ENCODE results near the gene SDHA. TPM values are rescaled to one million over a fixed set of nuclear protein-coding genes. Genes with fewer than 3 reads are reported as not detected.

Gene SDHA
- polyA plus RNA-seq, 2 of the 4 experiments (the other 2 are of a cell fraction), result 115 to 134 TPM

GRCh38 chr5:203246-203930 is 14.7 kb upstream of the SDHA start:
- H3K4me3 ChIP-seq, result no peak overlapping the region
- ATAC-seq, result no peak
- CTCF ChIA-PET, result interaction anchor here (0.6 to 2.3 kb wide), 3 partner anchors 11 to 17 kb away, joined by 3 to 15 read pairs (median 3); no protein-coding TSS in a partner anchor
- no peaks in the 10 kb centered on the region; the same call in 2 of the 3 replicates for H3K4me1 ChIP-seq
- no peak for FAIRE-seq
- no peak overlapping the region for H3K27ac ChIP-seq
- no peak overlapping the region for H3K4me2 ChIP-seq
- 92% methylated on average over 26 of the region's 26 CpGs for WGBS (ENCODE audit: missing lambda C conversion rate)
- no peak for DNase-seq (ENCODE audit: low read depth in 1 of 2, low spot score in 1 of 2)
- POLR2A ChIA-PET, result no interaction called here
- TF ChIP-seq CBX2 (IDR thresholded peaks at IDR 0.05; ENCODE audit: borderline replicate concordance, low read depth) (no peak), CTCF (IDR thresholded peaks at IDR 0.05) (no peak), HOXB13 (CRISPR knock-in tag; IDR thresholded peaks at IDR 0.05; ENCODE audit: low read depth) (no peak), GATA3 (IDR thresholded peaks at IDR 0.05; ENCODE audit: borderline replicate concordance) (no peak), JUNB (IDR thresholded peaks at IDR 0.05) (no peak), KDM5A (IDR thresholded peaks at IDR 0.05) (no peak), HES2 (IDR thresholded peaks at IDR 0.05) (no peak), CEBPB (IDR thresholded peaks at IDR 0.05) (no peak)
- no peaks in the 10 kb centered on the region for H3K9me3 ChIP-seq

- DNase-seq (ENCODE audit: low read depth in 1 of 2, low spot score in 1 of 2) (no peak), ATAC-seq (no peak), FAIRE-seq (no peak)
- Histone ChIP-seq H3K9me3 (no peaks in the 10 kb centered on the region), H3K27ac (no peak overlapping the region), H3K4me2 (no peak overlapping the region), H3K4me3 (no peak overlapping the region), H3K4me1 (no peaks in the 10 kb centered on the region; the same call in 2 of the 3 replicates)
- 97% methylated on average over 6 of the region's 6 CpGs for WGBS (ENCODE audit: missing lambda C conversion rate)
- ChIA-PET POLR2A (no interaction called here), CTCF (interaction anchor here (1.1 to 2.3 kb wide), 2 partner anchors 12 to 16 kb away, joined by 3 to 15 read pairs; no protein-coding TSS in a partner anchor)
- TF ChIP-seq EP300 (IDR thresholded peaks at IDR 0.05) (no peak), GATA3 (IDR thresholded peaks at IDR 0.05; ENCODE audit: borderline replicate concordance) (no peak), MAZ (IDR thresholded peaks at IDR 0.05; ENCODE audit: borderline replicate concordance, low read depth, low read length) (no peak), USF2 (IDR thresholded peaks at IDR 0.05) (no peak), FOXS1 (CRISPR knock-in tag; IDR thresholded peaks at IDR 0.05) (no peak), HOXB13 (CRISPR knock-in tag; IDR thresholded peaks at IDR 0.05; ENCODE audit: low read depth) (no peak)
These were observed 14.1 kb upstream of the SDHA start for GRCh38 chr5:204001-204400.

- Histone ChIP-seq H3K4me2 (no peak overlapping the region), H3K9me3 (no peaks in the 10 kb centered on the region), H3K27ac (no peak overlapping the region), H3K4me3 (no peak overlapping the region), H3K4me1 (no peaks in the 10 kb centered on the region; the same call in 2 of the 3 replicates)
- ChIA-PET POLR2A (no interaction called here), CTCF (interaction anchor here (2.3 kb wide), 1 partner anchor 16 kb away, joined by 15 read pairs; no protein-coding TSS in a partner anchor)
- TF ChIP-seq CBX8 (IDR thresholded peaks at IDR 0.05) (no peak), CTCF (IDR thresholded peaks at IDR 0.05) (no peak), HDAC2 (IDR thresholded peaks at IDR 0.05) (no peak), CEBPB (IDR thresholded peaks at IDR 0.05) (no peak), HOXB13 (CRISPR knock-in tag; IDR thresholded peaks at IDR 0.05; ENCODE audit: low read depth) (no peak), HMGXB4 (CRISPR knock-in tag; IDR thresholded peaks at IDR 0.05; ENCODE audit: borderline replicate concordance) (no peak), ZSCAN20 (CRISPR knock-in tag; IDR thresholded peaks at IDR 0.05) (no peak), MAZ (IDR thresholded peaks at IDR 0.05; ENCODE audit: borderline replicate concordance, low read depth, low read length) (no peak), USF2 (IDR thresholded peaks at IDR 0.05) (no peak), POLR2AphosphoS2 (conservative IDR thresholded peaks at IDR 0.05; ENCODE audit: low read length) (no peak), EHF (CRISPR knock-in tag; IDR thresholded peaks at IDR 0.05) (no peak), FOSB (CRISPR knock-in tag; IDR thresholded peaks at IDR 0.05) (no peak), BHLHE40 (IDR thresholded peaks at IDR 0.05; ENCODE audit: low read depth, low read length) (no peak), HES2 (IDR thresholded peaks at IDR 0.05) (no peak), HOXA7 (CRISPR knock-in tag; IDR thresholded peaks at IDR 0.05) (no peak)
- no peak for DNase-seq (ENCODE audit: low read depth in 1 of 2, low spot score in 1 of 2)
- no peak for ATAC-seq
- no peak for FAIRE-seq
These were observed 13.7 kb upstream of the SDHA start for GRCh38 chr5:204462-204861.
